Testis (tissue), 2 donors: ENCODE measurements around the gene ERBB4.

ENCODE experiments used
- CTCF ChIP-seq, 3 experiments: fragments of 450-650 bp in 2 of 3; fragments of 200-600 bp in 1 of 3; sonication (generic) in 1 of 3; IDR thresholded peaks; one replicate each; pipeline ENCODE4 v1.5.1; 2016 to 2019; ENCODE audit warnings: antibody characterized with exemption in 3 of 3, mild to moderate bottlenecking in 2 of 3, moderate library complexity in 1 of 3
- POLR2A ChIP-seq: fragments of 450-650 bp; IDR thresholded peaks from one replicate; pipeline ENCODE4 v1.6.1; 2017; ENCODE audit warnings: antibody characterized with exemption, mild to moderate bottlenecking, moderate library complexity

GRCh38 chr2:211982162-211982561, 556.4 kb downstream of the ERBB4 start:
- TF ChIP-seq CTCF (IDR thresholded peaks at IDR 0.05), result no peak
- no peak for TF ChIP-seq POLR2A
